GM19043 (cell line): Measurements from ENCODE around the gene BEAN1.
A peak's percentile ranks its signal among the peaks of the same experiment; 100 is the strongest.
"Not testable (repeated sequence)": the region's sequence is repeated elsewhere in the genome, so short reads cannot be mapped to it uniquely, and the experiment has no call there.

ENCODE experiments used
- ATAC-seq: cut with Tn5 transposase; IDR thresholded peaks from one replicate; pipeline ENCODE4 v1.9.1; 2021; ENCODE audit warnings: low read depth; ENCODE audit not compliant: unreplicated experiment

BEAN1 gene

DNA sequence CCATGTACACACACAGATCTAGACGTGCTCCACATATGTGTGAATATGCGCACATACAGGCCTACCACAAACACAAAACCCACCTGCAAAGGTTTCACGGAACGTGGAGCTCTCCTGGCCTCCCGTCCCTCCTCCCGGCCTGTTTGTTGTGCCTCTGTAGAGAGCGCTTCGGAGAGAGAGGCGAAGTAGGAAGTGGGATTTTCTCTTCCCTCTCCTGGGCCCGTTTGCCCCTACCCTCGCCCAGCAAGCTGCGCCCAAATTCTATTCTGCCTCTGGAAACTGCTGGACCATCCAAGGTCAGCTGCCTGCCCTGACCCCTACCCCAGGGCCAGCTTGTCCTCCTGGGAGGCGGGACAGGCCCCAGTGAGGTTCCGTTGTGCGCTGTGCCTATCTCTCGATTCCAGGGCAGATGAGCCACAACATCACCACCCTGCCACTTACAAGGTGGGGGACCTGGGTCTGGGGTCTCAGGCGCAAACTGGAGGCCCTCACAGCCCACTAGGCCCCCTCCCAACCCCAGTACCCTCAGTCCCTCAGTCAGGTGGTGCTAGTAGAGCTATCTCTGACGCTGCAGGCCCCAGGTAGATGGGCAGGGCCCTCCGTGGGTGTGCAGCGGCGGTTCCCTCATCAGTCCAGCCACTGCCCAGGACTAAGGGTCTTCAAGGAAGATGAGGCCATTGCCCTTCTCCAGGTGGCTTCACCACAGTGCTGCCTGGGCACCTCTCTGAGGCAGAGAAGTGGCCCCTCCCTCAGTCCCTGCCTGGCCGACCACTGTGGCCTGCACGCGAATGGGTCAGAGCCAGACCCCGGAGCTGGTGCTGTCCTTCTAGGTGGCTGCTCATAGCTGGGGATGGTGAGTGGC lies 54.2 kb downstream of the BEAN1 start:
- no peak for ATAC-seq

DNA sequence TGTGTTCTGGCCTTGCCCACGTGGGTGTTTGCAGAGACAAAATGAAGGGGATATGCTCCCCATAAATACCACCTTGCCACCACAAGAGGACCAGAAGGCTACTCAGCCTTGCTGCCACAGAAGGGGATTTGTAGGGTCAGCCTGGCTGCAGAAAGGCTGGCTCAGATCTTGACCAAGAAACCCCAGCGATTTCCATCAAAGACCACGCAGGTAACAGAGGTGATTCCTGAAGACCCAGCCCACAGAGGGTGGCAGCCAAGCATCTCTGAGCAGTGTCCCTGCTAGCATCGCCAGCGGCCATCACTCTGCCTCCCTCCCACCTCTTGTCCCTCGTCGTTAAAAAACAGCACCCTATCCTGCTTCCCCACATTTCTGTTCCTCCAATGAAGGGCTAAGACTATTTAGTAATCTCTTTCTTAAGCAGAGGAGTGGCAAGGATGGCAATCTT lies 54.9 kb downstream of the BEAN1 start:
- ATAC-seq: no peak

DNA sequence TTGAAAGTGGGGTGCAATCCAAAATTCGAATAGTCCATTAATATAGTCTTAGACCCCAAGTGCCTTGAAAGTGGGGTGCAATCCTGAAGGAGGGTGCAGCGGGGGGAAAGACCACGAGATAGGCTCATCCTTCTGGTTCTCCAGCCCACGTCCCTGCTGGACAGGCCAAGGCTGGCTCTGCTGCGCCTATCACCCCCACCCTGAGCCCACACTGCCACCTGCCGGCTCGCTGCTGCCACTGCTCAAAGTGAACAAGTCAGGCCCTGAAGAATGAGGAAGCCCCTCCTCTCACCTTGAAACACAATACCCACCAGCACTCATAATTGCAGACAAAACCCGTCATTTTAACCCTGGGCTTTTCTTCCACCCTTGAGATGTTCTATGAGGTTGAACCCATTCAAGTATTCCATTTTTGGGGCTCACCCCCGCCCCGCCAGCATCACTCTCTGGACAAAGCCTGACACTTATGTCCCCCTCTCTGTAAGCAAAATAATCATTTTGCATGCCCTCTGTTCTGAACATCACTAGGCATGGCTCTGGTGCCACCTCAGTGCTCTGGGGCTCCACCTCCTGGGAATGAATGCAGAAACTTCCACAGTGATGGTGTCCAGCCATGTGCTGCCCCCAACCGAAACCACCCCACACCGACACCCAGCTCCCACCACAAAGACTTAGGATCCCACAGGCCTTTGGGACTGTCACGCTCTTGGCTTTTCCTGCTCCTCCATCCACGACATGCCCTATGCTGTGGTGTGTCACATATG lies 56.8 kb downstream of the BEAN1 start:
- peak; percentile 63 for ATAC-seq

DNA sequence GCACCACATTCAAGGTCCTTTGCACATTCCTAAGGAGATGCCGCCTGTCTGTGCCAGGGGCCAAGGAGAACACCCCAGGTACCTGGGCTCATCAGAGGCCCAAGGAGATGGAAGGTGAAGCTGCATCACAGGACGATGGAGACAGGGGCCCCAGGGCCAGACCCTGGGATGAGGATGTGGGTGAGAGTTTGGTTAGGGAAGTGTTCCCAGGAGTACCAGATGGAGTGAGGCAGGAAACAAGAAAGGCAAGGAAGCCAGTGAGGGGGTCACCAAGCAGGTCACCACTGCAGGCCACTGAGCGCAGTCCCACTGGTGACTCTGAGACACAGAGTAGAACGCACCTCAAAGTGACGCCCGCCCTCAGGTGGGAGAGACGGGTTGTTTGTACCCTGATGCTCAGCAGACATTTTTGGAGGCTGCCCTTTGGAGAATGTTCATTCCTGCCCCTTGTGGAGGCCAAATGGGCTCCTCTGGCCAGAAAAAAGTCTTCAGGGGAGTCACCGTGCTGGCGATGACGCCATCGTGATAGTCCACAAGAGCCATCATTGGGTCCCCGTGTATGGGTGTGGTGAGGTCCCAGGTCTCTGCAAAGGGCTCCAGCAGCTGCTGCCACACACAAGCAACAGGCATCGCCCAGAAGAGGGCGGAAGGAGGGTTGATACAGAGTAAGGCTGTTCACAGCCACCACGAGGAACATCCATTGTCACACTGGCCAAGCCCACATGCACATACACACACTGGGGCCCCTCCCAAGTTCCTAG lies 57.5 kb downstream of the BEAN1 start:
- ATAC-seq: no peak

DNA sequence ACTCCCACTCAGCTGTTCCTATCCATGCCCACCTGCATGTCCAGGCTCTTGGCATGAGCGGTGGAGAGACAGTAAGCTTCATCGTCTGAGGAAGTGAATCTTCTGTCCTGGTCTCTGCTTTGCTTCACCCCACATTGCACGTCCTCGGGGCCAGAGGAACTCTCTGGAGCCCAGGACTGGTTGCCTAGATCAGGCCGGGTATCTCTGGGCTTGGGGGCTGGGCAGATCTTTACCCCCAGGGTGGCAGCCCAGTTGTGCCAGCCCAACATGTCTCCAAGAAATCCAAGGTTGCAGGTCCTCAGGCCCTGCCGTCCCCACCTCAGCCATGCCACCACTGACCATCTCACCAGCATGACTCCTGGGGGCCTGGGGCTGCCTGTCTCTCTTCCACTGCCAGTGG lies 58.3 kb downstream of the BEAN1 start:
- no peak for ATAC-seq

DNA sequence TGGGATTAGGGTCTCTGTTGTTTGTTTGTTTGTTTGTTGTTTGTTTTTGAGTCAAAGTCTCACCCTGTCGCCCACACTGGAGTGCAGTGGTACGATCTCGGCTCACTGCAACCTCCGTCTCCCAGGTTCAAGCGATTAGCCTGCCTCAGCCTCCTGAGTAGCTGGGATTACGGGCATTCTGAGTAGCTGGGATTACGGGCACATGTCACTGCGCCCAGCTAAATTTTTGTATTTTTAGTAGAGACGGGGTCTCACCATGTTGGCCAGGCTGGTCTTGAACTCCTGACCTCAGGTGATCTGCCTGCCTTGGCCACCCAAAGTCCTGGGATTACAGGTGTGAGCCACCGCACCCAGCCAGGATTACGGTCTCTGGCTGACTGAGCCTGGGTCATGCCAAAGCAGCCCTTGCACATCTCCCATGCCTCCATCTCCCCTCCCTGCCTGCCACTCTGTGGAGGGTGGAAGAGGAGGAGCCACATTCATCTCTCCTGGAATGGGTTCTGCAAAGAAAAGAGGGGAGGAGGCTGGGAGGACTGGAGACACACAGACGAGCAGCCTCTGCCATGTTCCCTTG lies 59.2 kb downstream of the BEAN1 start:
- ATAC-seq: no peak

DNA sequence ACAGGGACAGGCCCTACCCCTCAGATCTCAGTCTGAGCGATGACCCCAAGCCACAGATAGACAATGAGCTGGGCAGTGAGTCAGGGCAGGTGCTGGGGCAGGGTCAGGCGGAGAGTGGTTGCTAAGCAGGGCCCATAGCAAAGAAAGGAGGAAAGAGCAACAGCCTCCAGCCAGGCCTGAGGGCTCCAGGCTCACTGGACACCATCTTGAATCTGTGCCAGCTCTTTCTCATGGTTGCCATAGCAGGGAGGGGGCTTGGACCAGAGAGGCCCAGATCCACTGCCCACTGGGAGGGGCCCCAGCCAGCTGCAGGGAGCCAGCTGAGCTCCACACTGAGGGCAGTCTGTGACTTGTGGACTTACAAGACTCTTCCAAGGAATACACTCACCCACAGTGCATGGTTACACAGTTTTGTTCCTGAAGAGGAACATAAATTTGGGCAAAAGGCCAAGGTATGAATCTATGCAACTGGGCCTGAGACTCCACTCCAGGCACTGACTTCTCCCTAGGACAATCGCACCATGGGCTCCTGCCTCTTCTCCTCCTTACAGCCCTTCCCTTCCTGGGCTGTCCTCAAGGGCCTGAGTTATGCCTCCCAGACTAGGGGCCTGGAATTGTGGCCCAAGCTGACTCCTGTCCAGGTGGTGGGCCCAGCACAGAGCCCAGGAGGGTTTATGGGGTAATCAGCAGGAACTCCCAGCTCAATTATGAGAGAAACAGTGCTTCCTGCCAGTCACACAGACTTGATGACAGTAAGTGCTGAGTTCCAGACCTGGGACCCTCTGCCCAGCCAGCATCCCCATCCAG lies 59.9 kb downstream of the BEAN1 start:
- no peak for ATAC-seq

DNA sequence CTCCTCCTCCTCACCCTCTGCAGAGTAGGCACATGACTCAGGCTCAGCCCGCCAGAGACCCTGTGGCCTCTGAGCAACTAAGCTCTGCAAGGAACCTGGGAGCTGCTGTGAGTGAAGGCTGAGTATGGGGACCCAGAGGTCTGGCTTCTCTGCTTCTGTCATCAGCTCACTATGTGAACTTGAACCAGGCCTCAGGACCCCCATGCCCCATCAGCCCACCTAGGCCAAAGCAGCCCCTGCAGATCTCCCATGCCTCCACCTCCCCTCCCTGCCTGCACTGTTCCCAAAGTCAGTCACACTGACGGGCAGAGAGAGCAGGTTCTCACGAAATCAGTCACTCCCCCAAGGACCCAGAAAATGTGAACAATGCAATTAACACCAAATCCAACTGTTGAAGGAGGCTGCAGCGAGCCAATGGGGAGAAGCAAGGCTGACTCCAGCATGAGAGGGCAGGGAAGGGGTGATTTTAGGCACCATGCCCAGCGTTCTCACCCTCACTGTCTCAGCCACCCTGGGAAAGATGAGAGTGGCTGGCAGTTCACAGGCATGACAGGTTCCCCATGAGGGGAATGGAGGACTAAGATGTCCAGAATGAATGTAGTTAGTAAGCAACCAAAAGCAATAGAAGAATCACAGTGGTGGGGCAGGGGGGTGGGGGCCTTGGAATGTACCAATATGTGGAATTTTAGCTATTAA lies 60.6 kb downstream of the BEAN1 start:
- no peak for ATAC-seq

DNA sequence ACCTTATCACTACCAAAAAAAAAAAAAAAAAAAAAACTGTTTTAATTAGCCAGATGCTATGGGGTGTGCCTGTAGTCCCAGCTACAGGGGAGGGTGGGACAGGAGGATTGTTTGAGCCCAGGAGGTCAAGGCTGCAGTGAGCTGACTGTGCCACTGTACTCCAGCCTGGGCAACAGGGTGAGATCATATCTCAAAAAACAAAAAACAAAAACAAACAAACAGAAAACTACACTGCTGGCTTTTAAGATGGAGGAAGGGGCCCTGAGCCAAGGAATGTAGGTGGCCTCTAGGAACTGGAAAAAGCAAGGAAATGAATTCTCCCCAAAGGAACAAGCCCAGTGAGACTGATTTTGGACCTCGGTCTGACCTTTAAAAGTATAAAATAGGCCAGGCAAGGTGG lies 61.4 kb downstream of the BEAN1 start:
- ATAC-seq: no peak

DNA sequence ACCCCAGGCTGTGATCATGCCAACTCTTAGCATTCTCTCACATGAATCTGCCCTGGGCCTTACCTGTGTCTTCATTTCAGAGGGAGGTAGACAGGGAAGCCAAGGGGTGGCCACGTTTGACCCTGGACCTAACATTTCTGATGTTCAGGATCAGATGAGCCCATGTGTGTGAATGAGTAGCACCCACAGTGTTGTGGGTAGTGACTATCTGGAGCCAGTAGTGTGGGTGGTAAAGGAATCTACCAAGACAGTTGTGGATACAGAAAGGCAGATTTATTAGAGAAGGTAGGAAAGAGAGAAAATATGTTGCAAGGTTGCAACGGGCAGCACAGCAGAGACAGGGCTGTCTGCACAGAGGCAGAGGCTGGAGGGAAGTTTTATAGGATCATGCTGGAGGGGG lies 62.3 kb downstream of the BEAN1 start:
- ATAC-seq: no peak

DNA sequence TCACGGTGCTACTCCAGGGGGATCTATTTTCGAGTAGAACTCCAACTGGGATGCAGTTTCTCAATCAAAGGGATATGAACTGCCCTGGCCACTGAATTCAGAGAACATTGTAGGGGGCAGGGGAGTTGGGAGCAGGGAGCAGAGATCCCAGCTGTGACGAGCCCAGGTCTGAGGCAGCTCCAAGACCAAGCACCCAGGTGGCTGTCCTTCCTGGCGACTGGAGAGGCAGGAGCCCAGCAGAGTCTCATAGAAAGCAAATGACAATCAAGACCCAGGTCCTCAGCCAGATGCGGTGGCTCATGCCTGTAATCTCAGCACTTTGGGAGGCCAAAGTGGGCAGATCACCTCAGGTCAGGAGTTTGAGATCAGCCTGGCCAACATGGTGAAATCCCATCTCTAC lies 62.7 kb downstream of the BEAN1 start:
- ATAC-seq: no peak

DNA sequence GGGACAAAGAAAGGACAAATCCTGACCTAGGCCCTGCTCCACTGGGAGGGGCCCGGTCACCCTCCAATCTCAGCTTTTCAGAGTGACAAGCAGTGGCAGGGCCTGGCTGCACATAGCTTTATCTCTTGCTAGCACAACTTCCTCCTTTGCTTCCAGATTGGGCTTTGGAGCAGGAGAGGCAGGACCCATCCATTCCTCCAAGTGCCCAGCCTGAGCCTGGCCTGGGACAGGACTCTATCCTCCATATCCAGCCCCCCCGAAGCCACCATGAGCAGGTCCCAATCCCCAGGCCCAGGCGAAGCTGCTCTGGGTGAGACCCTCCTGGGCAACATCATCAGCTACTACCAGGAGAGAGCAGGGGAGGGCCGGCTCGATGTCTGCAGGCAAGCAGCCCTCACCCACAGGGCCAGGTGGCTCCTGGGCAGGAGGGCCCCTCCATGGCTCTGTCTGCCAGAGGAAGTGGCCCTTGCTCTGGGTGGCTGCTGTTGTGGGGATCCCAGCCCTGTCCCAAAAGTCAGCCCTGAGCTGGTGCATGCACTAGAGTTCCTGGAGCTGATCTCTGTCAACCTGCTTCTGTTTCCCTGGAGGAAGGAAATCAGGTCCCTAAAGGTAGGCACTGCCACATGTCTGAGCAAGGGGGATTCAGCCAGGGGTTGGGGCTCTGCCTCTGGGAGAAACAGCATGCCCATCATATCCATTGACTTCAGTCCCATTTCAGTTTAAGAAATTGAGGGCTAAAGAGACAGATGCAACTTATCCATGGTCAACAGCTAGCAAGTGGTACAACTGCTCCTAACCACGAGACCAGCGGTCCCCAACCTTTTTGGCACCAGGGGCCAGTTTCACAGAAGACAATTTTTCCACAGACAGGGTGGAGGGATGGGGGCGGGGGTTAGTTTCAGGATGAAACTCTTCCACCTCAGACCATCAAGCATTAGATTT lies 64.0 kb downstream of the BEAN1 start:
- ATAC-seq: no peak

DNA sequence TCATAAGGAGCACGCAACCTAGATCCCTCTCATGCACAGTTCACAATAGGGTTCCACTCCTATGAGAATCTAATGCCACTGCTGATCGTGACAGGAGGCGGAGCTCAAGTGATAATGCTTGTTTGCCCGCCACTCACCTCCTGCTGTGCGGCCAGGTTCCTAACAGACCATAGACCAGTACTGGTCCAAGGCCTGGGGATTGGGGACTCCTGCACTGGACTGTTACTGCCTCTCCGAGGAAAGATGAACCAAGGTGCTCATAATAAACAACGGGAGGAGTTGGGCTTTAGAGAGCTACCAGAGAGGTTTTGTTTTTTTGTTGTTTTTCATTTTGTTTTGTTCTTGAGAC lies 64.6 kb downstream of the BEAN1 start:
- no peak for ATAC-seq

DNA sequence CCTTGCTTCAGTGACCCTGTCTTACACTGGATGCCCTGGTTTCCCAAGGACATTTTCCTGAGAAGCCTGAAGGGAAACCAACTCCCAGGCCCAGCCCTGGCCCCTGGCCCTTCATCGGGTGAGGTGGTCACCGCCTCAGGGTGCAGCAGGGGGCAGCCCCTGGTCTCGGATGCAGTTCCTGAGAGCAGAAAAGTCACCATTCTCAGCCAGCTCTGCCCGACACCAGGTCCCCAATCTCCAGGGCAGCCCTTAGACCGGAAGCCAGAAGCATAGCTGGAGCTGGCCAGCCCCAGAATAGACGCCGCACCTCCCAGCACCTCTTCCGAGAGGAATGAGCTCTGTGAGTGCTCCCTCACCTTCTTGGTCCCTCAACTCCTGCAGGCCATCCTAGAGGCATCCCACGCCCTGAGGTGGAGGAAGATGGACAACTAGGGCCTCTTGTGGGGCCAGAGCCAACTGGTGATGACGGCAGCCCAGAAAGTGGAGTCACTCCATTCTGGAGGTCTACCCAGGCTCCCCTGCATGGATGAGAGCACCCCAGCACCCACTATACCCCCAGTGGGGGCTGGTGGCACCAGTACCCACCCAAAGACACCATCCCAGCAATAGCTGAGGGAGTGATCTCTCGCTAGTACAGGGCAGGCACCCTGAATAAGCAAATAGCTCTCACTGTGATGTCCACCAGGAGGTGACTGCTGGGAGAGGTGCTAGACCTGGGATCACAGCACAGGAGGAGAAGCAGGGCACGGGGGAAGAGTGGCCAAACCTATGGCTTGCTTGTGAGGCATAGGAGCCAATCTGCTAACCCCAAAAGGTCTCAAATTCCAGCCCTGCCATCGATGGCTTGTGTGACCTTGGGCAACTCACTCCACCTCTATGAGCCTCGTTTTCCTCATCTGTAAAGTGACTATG lies 66.7 kb downstream of the BEAN1 start:
- no peak for ATAC-seq

DNA sequence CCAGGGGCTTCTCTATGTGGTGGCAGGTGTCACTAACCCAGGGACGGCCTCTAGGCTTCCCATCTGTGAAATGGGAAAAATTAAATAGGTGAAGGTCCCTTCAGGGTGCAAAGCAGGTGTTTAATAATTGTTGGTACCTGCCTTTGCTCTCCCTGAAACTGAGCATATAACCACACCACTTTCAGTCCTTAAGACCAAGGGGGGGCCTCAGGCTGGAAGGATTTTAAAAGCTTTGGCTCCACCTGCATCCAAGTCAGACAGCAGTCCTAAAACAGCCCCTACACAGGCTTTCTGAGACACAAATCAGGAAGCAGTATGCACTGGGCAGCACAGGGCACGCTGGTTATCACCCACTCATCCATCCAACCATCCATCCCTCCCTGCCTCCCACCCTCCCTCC lies 67.8 kb downstream of the BEAN1 start:
- no peak for ATAC-seq

DNA sequence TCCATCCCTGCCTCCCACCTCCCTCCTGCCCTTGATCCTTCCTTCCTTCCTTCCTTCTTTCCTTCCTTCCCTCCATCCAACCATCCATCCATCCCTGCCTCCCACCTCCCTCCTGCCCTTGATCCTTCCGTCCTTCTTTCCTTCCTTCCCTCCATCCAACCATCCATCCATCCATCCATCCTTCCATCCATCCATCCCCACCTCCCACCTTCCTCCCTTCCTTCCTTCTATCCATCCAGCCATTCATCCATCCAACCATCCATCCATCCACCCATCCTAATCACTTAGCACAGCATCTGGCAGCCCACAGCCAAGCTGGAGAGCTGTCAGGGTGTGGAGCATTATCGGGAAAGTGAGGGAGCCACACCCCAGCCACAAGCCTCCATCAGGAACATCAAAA lies 68.3 kb downstream of the BEAN1 start:
- ATAC-seq: no peak

DNA sequence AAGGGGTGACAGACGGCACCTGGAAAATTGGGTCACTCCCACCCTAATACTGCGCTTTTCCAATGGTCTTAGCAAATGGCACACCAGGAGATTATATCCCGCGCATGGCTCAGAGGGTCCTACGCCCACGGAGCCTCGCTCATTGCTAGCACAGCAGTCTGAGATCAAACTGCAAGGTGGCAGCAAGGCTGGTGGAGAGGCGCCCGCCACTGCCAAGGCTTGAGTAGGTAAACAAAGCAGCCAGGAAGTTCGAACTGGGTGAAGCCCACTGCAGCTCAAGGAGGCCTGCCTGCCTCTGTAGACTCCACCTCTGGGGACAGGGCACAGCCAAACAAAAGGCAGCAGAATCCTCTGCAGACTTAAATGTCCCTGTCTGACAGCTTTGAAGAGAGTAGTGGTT lies 69.1 kb downstream of the BEAN1 start:
- not testable (repeated sequence) for ATAC-seq
